ENCODE results near the gene GIGYF2. TPM values are rescaled to one million over a fixed set of nuclear protein-coding genes. Genes with fewer than 3 reads are reported as not detected.
A peak's percentile ranks its signal among the peaks of the same experiment; 100 is the strongest.
"Not testable (repeated sequence)": the region's sequence is repeated elsewhere in the genome, so short reads cannot be mapped to it uniquely, and the experiment has no call there.

The GIGYF2 gene
- total RNA-seq, 1 experiment from 2014 or later, result 26.7 TPM

DNA sequence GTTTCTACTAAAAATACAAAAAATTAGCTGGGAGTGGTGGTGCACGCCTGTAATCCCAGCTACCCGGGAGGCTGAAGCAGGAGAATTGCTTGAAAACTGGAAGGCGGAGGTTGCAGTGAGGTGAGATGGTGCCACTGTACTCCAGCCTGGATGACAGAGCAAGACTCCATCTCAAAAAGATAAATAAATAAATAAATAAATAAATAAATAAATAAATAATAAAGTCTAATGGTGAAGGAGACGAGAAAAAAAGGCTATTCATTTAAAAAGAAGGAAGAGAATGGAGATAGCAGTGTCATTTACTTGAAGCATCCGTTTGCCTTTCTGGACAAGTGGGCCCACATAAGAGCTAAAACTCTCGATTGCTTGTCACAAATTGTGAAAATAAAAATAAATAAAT is 11.7 kb upstream of the GIGYF2 start:
- in situ Hi-C loops (cut with HindIII; ENCODE audit: low sequenced_read_pairs); DNase-seq (ENCODE audit: low spot score): not testable (repeated sequence)

DNA sequence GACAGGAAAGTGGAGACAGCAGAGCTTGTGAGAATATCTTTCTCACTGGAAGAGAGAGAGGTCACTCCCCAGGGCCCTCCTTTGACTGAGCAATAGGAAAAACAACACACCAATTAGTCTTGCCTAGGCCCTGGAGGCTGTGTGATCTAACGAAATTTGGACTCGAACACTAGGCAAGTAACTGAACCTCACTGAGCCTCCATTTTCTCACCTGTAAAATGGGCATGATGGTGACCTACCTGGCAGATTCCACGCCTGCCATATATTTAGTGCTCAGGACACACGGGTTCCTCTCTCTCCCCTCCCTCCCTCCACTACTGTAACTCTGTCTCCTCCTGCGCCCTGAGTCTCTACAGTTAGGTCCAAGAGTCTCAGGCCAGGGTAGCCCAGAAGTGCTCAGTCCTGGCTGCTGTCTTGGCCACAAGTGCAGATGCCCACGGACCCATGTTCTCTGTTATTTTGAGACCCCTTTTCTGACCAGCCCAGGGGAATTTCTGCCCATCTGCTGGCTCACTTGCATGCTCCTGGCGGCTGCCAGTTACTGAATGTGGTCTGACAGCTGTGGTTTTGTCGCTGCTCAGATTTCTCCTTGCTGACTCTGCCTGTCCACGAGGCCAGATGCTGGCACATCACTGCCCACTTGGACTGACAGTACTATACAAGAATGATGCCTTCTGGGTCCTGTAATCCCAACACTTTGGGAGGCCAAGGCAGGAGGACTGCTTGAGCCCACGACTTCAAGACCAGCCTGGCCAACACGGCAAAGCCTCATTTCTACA is 9.6 kb upstream of the GIGYF2 start:
- in situ Hi-C loops (cut with HindIII; ENCODE audit: low sequenced_read_pairs), result no loop called here
- DNase-seq (ENCODE audit: low spot score), result no peak

DNA sequence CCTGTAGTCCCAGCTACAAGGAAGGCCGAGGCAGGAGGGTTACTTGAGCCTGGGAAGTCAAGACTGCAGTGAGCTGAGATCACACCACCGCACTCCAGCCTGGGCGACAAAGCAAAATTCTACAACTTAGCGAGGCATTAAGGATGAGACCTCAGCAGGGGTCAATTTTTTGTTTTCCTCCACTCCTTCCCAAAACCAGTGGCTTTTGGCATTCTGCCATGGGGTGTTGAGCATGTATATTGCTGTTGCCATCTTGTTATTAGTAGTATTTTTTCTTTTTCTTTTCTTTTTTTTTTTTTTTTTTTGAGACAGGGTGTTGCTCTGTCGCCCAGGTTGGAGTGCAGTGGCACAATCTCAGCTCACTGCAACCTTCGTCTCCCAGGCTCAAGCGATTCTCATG is 8.9 kb upstream of the GIGYF2 start:
- in situ Hi-C loops (cut with HindIII; ENCODE audit: low sequenced_read_pairs), result no loop called here
- DNase-seq (ENCODE audit: low spot score), result peak; percentile 17

DNA sequence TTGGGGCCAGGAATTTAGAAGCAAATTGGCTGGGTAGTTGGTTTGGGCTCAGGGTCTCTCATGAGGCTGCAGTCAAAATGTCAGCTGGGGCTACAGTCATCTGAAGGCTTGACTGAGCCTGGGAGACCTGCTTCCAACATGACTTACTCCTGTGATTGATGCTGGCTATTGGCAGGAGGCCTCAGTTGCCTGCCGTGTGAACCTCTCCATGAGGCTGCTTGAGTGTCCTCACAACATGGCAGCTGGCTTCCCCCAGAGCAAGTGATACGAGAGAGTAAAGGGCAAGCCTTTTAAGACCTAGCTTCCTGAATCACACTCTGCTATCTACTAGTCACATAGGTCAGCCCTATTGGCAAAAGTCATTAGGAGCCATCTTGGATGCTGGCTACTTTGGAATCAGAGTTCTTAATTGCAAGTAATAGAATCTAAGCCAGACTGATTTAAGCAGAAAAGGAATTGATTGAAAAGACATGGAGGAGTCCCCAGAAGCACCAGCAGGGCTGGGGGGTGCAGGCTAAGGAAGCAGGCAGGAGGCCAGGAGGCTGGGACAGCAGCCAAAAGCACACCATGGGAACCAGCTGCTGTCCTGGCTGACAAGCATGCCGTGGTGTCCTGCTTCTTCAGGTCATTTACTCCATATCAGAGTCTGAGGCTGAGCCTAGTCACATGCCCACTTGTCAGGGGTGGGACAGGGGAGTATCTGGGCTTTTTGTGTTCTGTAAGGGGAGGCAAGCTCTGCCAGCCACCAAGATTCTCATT is 7.8 kb upstream of the GIGYF2 start:
- in situ Hi-C loops (cut with HindIII; ENCODE audit: low sequenced_read_pairs), result no loop called here
- peak; percentile 81 for DNase-seq (ENCODE audit: low spot score)

DNA sequence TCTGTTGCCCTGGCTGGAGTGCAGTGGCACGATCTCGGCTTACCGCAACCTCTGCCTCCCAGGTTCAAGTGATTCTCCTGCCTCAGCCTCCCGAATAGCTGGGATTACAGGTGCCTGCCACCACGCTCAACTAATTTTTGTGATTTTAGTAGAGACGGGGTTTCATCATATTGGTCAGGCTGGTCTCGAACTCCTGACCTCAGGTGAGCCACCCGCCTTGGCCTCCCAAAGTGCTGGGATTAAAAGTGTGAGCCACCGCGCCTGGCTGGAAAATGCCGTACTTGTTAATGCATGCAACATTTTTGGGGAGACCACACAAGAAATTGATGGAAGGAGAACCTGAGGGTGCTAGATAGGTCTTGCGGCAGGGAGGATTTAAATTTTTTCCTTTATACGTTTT is 6.0 kb upstream of the GIGYF2 start:
- in situ Hi-C loops (cut with HindIII; ENCODE audit: low sequenced_read_pairs); DNase-seq (ENCODE audit: low spot score): not testable (repeated sequence)

DNA sequence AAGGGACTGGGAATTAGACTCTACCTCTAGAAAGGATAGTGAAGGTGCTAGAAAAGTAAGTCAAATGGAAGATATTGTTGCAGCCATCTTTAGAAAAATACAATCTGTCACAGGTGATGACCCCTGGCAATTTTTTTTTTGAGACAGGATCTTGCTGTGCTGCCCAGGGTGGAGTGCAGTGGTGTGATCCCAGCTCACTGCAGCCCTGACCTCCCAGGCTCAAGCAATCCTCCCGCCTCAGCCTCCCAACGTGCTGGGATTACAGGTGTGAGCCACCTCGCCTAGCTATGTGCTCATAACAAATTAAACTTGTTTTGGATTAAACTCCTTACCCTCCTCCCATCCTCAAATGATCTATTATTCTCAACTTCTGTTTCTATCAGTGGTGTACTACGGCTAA is 3.8 kb upstream of the GIGYF2 start:
- no peak for DNase-seq (ENCODE audit: low spot score)
- in situ Hi-C loops (cut with HindIII; ENCODE audit: low sequenced_read_pairs), result no loop called here

DNA sequence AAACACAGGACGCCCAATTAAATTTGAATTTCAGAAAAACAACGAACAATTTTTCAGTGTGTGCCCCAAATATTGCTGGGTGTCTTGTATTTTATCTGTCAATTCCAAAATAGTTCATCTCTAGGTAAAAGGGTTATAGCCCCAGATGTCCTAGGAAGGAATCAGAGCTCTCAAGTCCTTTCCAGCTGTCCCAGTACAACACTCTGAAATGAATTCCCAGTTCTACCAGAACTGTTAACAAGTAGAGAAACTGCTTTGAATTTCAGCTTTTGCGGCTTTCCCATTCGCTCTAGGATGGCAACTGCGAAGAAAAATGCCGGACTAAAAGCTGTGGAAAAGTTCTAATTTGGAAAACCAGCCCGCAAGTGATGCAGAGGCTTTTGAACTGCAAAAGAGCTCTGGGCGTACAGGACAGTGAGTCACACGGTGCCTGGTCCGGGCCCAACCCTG is 497 bp upstream of the GIGYF2 start:
- in situ Hi-C loops (cut with HindIII; ENCODE audit: low sequenced_read_pairs), result no loop called here
- no peak for DNase-seq (ENCODE audit: low spot score)

DNA sequence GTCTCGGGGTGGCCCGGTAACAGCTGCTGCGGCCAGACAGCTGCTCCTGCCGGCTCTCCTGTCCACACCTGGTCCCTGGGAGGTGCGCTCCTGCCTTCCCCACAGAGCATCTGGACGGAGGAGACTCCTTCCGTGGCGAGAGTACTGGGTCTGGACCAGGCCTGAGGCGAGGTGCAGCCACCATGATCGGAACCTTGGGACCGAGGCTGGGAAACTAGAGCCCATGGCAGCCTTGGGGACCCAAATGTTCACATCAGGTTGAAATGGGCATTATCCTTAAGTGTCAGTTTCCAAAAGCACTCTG is 628 bp downstream of the GIGYF2 start:
- in situ Hi-C loops (cut with HindIII; ENCODE audit: low sequenced_read_pairs), result no loop called here
- no peak for DNase-seq (ENCODE audit: low spot score)

DNA sequence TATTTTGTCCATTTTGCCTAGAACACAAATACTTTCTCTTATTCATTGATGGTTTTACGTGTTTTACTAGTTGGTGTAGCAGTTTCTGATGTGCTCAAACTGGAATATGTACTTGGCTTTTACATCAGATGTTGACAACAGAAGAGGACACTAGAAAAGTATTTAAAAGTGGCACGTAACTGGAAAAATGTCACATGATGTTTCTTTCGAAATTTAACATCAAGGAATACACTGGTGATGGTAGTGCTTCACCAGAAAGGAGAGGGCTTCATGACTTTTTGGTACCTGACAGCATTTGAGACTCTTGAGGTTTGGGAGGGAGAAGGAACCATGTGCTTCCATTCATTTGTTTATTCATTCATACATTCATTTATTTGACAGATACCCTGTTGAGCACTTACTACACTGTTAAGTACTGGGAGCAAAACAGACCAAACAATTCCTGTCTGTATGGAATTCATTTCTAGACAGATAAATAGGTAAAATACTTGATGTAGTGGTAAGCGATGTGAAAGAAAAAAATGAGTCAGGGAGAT is 1.5 kb downstream of the GIGYF2 start:
- DNase-seq (ENCODE audit: low spot score), result no peak
- in situ Hi-C loops (cut with HindIII; ENCODE audit: low sequenced_read_pairs), result no loop called here

DNA sequence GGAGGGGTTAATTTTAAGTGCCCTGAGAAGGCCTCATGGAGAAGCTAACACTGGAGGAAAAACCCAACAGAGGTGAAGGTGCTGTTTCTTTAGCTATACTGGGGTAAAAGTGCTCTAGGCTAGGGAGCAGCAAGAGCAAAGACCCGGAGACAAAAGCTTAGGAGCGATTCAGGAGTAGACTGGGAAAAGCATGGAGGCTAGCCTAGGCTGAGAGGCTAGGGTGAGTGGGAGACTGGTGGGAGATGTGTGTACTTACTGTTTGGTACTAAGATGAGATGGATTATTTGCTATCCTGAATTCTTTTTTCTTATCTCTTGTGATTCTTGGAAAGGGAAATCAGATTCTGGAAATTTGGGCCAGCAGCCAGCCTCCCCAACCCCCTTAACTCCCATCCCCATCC is 2.0 kb downstream of the GIGYF2 start:
- in situ Hi-C loops (cut with HindIII; ENCODE audit: low sequenced_read_pairs), result no loop called here
- no peak for DNase-seq (ENCODE audit: low spot score)

DNA sequence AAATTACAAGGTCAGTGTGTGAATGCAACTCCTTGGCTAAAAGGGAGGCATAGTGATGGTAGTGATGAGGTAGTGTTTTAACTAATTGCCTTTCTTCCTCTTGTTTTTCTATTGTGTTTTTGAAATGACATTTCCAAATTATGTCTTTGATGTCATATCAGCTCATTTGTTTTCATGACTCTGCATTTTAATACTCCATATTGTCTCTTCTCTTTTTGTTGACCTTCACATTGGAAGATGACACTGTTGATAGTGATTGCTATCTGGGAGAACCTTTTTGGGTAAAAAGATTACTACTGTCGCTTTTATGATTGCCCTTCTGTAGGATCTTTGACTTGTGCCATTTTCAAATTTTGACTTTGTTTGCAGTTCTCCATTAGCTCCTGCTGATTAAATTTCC is 3.0 kb downstream of the GIGYF2 start:
- no peak for DNase-seq (ENCODE audit: low spot score)
- in situ Hi-C loops (cut with HindIII; ENCODE audit: low sequenced_read_pairs), result no loop called here

DNA sequence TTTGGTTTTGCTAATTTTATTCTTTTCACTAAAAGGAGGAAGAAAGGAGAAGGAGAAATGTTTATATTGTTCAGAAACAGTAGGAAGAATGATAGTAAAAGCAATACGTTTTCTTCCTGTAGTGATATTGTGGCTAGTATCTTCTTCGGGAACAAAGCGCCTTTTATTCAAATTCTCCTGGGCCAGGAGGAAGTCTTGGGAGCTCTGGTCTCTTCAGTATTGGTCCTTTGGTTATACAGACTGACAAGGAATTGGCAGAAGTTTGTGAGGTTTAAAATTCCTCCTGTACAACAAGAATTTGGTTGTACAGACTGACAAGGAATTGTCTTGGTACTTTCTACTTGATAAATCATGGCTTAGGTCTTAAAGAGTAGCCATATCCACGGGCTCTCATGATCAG is 9.9 kb downstream of the GIGYF2 start:
- no peak for DNase-seq (ENCODE audit: low spot score)
- in situ Hi-C loops (cut with HindIII; ENCODE audit: low sequenced_read_pairs), result no loop called here

DNA sequence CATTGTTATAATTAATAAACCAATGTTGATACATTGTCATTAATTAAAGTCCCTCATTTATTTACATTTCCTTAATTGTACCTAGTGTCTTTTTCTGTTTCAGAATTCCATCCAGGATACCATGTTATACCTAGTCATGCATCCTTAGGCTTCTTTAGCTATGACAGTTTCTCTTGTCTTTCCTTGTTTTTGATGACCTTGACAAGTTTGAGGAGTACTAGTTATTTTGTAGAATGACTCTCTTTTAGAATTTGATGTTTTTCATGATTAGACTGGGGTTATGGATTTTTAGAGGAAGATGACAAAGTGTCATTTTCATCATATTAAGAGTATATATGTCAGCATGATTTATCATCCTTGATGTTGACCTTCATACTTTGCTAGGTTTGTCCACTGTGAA is 16.4 kb downstream of the GIGYF2 start:
- in situ Hi-C loops (cut with HindIII; ENCODE audit: low sequenced_read_pairs), result no loop called here
- no peak for DNase-seq (ENCODE audit: low spot score)

DNA sequence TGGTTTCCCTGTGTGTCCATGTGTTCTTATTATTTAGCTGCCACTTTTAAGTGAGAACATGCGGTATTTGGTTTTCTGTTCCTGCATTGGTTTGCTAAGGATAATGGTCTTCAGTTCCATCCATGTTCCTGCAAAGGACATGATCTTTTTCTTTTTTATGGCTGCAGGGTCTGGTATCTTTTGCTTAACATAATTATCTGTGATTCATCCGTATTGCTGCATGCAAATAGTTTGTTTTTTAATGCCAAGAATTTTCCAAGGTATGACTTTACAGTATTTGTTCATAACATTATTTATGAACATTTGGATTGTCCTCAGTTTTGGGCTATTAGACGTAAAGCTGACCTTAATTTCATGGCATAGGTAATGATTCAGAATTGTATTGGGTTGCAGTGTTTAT is 17.8 kb downstream of the GIGYF2 start:
- in situ Hi-C loops (cut with HindIII; ENCODE audit: low sequenced_read_pairs), result no loop called here
- DNase-seq (ENCODE audit: low spot score), result no peak

DNA sequence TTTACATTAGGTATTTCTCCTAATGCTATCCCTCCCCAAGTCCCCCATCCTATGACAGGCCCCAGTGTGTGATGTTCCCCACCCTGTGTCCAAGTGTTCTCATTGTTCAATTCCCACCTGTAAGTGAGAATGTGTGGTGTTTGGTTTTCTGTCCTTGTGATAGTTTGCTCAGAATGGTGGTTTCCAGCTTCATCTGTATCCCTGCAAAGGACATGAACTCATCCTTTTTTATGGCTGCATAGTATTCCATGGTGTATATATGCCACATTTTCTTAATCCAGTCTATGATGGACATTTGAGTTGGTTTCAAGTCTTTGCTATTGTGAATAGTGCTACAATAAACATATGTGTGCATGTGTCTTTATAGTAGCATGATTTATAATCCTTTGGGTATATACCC is 22.9 kb downstream of the GIGYF2 start:
- DNase-seq (ENCODE audit: low spot score); in situ Hi-C loops (cut with HindIII; ENCODE audit: low sequenced_read_pairs): not testable (repeated sequence)

DNA sequence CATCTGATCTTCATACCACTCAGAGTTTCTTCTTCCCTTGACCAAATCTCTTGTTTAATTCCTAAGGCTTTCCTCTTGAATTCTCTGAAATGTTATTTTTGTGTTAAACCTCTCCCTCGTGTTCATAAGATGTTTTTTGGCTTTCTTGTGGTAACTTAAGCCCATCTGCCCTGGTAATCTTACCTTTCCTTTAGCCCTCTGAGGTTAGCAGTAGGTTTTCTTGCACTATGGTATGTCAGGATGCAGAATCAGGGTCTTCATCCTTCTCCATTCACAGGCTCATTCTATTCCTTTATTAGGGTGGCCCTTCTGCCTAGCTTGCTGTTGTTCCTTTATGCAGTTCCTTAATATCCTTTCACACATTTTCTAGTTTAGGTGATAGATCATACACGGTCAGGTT is 24.1 kb downstream of the GIGYF2 start:
- DNase-seq (ENCODE audit: low spot score), result no peak
- in situ Hi-C loops (cut with HindIII; ENCODE audit: low sequenced_read_pairs), result no loop called here

DNA sequence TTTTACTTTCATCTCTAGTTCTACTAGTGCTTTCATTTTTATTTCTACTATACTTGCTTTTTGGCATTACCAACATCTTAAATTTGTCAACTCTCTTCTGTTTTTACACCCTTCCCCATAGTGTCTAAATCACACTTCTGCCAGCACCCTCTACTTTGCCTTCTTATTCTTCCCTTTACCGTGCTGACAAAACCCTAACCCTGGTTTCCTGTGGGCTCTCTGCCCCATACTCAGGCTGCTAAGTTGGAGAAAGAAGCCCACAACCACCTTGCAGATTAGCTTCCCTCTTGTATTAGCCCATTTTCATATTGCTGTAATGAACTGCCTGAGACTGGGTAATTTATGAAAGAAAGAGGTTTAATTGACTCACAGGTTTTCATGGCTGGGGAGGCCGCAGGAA is 24.8 kb downstream of the GIGYF2 start:
- no peak for DNase-seq (ENCODE audit: low spot score)
- in situ Hi-C loops (cut with HindIII; ENCODE audit: low sequenced_read_pairs), result no loop called here

DNA sequence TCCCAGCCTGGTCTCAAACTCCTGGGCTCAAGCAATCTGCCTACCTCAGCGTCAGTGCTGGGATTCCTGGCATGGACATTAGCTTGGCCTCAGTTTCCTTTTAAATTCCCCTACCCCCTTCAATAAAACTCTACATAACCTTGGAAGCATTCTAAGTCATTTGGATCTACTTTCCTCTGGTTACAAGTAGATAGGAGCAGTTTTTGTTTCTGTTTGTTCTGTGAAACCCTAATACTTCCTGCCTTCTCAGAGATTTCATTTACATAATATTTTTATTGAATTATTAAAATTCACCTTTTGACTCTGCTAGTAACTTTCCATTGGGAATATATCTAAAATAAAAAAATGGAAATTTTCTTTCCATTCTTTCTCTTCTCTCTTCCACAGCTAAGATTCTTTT is 25.9 kb downstream of the GIGYF2 start:
- DNase-seq (ENCODE audit: low spot score), result no peak
- in situ Hi-C loops (cut with HindIII; ENCODE audit: low sequenced_read_pairs), result no loop called here

DNA sequence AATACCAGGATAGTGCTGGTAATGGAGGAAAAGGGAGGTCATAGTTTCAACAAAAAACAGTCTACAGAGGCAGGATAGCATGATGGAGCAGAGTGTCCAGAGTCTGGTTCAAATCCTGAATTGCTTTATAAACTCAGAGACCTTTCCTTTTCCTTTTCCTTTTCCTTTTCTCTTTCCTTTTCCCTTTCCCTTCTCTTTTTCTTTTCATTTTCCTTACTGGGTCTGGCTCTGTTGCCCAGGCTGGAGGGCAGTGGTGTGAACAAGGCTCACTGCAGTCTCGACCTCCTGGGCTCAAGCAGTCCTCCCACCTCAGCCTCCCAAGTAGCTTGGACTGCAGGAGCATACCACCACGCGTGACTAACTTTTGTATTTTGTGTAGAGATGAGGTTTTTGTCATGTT is 31.7 kb downstream of the GIGYF2 start:
- no peak for DNase-seq (ENCODE audit: low spot score)
- in situ Hi-C loops (cut with HindIII; ENCODE audit: low sequenced_read_pairs), result no loop called here

DNA sequence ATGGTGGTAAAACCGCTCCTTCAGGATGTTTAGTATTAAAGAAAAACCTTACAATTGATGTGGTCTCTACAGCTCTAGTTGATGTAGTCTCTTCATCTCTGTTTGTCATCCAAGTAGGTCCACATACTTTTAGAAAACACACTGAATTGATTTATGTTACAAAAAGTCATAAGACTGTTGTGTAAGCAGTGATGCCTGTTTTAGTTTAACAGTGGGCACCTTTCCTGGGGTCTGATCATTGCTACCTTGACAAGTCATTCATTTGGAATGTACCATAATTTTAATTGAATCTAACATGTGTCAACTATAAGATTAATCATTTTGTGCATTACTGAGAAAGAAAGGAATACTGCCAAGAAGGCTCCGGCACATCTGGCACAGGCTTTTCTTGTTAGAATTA is 34.3 kb downstream of the GIGYF2 start:
- in situ Hi-C loops (cut with HindIII; ENCODE audit: low sequenced_read_pairs), result no loop called here
- no peak for DNase-seq (ENCODE audit: low spot score)

DNA sequence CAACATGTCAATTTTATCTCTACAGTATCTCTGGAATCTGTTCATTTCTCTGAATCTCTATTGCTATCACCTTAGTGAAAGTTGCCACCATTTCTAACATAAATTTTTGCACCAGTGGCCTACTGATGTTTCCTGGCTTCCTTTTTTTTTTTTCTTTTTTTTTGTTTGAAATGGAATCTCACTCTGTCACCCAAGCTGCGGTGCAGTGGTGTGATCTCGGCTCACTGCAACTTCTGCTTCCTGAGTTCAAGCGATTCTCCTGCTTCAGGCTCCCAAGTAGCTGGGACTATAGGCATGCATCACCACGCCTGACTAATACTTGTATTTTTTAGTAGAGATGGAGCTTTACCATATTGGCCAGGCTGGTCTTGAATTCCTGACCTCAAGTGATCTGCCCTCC is 44.2 kb downstream of the GIGYF2 start:
- DNase-seq (ENCODE audit: low spot score), result no peak
- in situ Hi-C loops (cut with HindIII; ENCODE audit: low sequenced_read_pairs), result no loop called here
